DND-41 (cell line): ENCODE results near the gene RPIA.

Experiments used
- EZH2 ChIP-seq: IDR thresholded peaks from 3 replicates; pipeline ENCODE4 v1.6.1; 2012; ENCODE audit warnings: borderline replicate concordance, low read depth, mild to moderate bottlenecking, moderate library complexity, low read length, inconsistent platforms; ENCODE audit not compliant: severe bottlenecking
- TF ChIP-seq, protein P1 (sequence below): IDR thresholded peaks from 2 replicates; pipeline ENCODE4 v1.5.1; 2012; ENCODE audit warnings: borderline replicate concordance, low read length, moderate library complexity, mild to moderate bottlenecking; ENCODE audit not compliant: poor library complexity, severe bottlenecking; ENCODE audit errors: extremely low read depth

GRCh38 chr2:88738271-88738670 lies 46.8 kb downstream of the RPIA start:
- TF ChIP-seq, protein P1, sequence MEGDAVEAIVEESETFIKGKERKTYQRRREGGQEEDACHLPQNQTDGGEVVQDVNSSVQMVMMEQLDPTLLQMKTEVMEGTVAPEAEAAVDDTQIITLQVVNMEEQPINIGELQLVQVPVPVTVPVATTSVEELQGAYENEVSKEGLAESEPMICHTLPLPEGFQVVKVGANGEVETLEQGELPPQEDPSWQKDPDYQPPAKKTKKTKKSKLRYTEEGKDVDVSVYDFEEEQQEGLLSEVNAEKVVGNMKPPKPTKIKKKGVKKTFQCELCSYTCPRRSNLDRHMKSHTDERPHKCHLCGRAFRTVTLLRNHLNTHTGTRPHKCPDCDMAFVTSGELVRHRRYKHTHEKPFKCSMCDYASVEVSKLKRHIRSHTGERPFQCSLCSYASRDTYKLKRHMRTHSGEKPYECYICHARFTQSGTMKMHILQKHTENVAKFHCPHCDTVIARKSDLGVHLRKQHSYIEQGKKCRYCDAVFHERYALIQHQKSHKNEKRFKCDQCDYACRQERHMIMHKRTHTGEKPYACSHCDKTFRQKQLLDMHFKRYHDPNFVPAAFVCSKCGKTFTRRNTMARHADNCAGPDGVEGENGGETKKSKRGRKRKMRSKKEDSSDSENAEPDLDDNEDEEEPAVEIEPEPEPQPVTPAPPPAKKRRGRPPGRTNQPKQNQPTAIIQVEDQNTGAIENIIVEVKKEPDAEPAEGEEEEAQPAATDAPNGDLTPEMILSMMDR: no peak
- no peak for TF ChIP-seq EZH2
